DOHH2 (cell line): ENCODE results near the gene TOGARAM1.

Experiments
- H3F3A ChIP-seq: fragments of 200-600 bp; sonication (generic), shearing (Covaris generic); 2 replicates; pipeline ENCODE4 v1.6.0; 2016; ENCODE audit warnings: antibody characterized with exemption, mild to moderate bottlenecking; ENCODE audit not compliant: control insufficient read depth, insufficient read depth
- H3K27ac ChIP-seq: fragments of 200-600 bp; sonication (generic); 2 replicates; pipeline ENCODE4 v1.5.1; 2014; ENCODE audit warnings: low read depth, mild to moderate bottlenecking, low read length, moderate library complexity
- H3K27me3 ChIP-seq: fragments of 200-600 bp; sonication (generic); 2 replicates; pipeline ENCODE4 v1.6.1; 2014; ENCODE audit warnings: mild to moderate bottlenecking, low read length, mixed read lengths; ENCODE audit not compliant: control insufficient read depth
- H3K36me3 ChIP-seq: fragments of 200-600 bp; sonication (generic); 2 replicates; pipeline ENCODE4 v1.6.1; 2014; ENCODE audit warnings: mild to moderate bottlenecking, low read length, moderate library complexity, mixed read lengths; ENCODE audit not compliant: control insufficient read depth
- H3K4me1 ChIP-seq: fragments of 200-600 bp; sonication (generic); 2 replicates; pipeline ENCODE4 v1.6.1; 2014; ENCODE audit warnings: mild to moderate bottlenecking, low read length, mixed read lengths; ENCODE audit not compliant: control insufficient read depth
- H3K4me2 ChIP-seq: fragments of 200-600 bp; sonication (generic); 2 replicates; pipeline ENCODE4 v1.6.0; 2014; ENCODE audit warnings: mild to moderate bottlenecking, low read length, moderate library complexity
- H3K4me3 ChIP-seq: fragments of 200-600 bp; sonication (generic); 2 replicates; pipeline ENCODE4 v1.5.1; 2014; ENCODE audit warnings: mild to moderate bottlenecking, low read length, mixed read lengths
- H3K79me2 ChIP-seq: fragments of 200-600 bp; sonication (generic); 2 replicates; pipeline ENCODE4 v1.6.1; 2014; ENCODE audit warnings: mild to moderate bottlenecking, low read length, mixed read lengths; ENCODE audit not compliant: control insufficient read depth
- H3K9me2 ChIP-seq: fragments of 200-600 bp; sonication (generic); replicated peaks from 2 replicates; pipeline ENCODE4 v1.6.1; 2014; ENCODE audit warnings: mild to moderate bottlenecking, low read length, mixed read lengths; ENCODE audit not compliant: control insufficient read depth
- H3K9me3 ChIP-seq: fragments of 200-600 bp; sonication (generic); 2 replicates; pipeline ENCODE4 v1.6.1; 2014; ENCODE audit warnings: antibody characterized with exemption, low read length, mixed read lengths; ENCODE audit not compliant: control insufficient read depth, insufficient read depth
- H4K20me1 ChIP-seq: fragments of 200-600 bp; sonication (generic); 2 replicates; pipeline ENCODE4 v1.6.0; 2014; ENCODE audit warnings: low read depth, mild to moderate bottlenecking, antibody characterized with exemption, low read length, moderate library complexity; ENCODE audit not compliant: control insufficient read depth, insufficient read depth
- EZH2phosphoT487 ChIP-seq: fragments of 200-600 bp; sonication (generic); IDR thresholded peaks from 2 replicates; pipeline ENCODE4 v1.6.1; 2017; ENCODE audit warnings: borderline replicate concordance, mild to moderate bottlenecking, antibody characterized with exemption, low read length, moderate library complexity, mixed read lengths
- TF ChIP-seq, protein P1 (sequence below): fragments of 200-600 bp; sonication (generic); IDR thresholded peaks from one replicate; pipeline ENCODE4 v1.5.1; 2014; ENCODE audit warnings: antibody characterized with exemption, mild to moderate bottlenecking, low read depth, low read length; ENCODE audit not compliant: poor library complexity, severe bottlenecking

TOGARAM1 gene

GRCh38 chr14:45095143-45095542 is 133.2 kb downstream of the TOGARAM1 start:
- no peak overlapping the region for H3K4me3 ChIP-seq
- TF ChIP-seq EZH2phosphoT487 = no peak
- no peak overlapping the region for H3K27ac ChIP-seq
- H4K20me1 ChIP-seq = no peaks in the 10 kb centered on the region; the same call in 1 of the 2 replicates
- H3K9me2 ChIP-seq = no peaks in the 10 kb centered on the region
- H3F3A ChIP-seq = peaks cover 9% of the 10 kb centered on the region
- H3K79me2 ChIP-seq = peaks cover 84% of the 10 kb centered on the region
- H3K4me2 ChIP-seq = no peak overlapping the region
- no peaks in the 10 kb centered on the region for H3K27me3 ChIP-seq
- H3K4me1 ChIP-seq = peaks cover 6% of the 10 kb centered on the region
- H3K36me3 ChIP-seq = peaks cover 79% of the 10 kb centered on the region
- H3K9me3 ChIP-seq = no peaks in the 10 kb centered on the region

GRCh38 chr14:45096218-45096617 is 134.2 kb downstream of the TOGARAM1 start:
- Histone ChIP-seq H3K79me2 (peaks cover 74% of the 10 kb centered on the region), H3K27ac (no peak overlapping the region), H3K36me3 (peaks cover 81% of the 10 kb centered on the region), H3K4me1 (no peaks in the 10 kb centered on the region), H3K4me2 (no peak overlapping the region), H4K20me1 (no peaks in the 10 kb centered on the region; the same call in 1 of the 2 replicates), H3F3A (peaks cover 9% of the 10 kb centered on the region), H3K9me3 (no peaks in the 10 kb centered on the region), H3K4me3 (no peak overlapping the region), H3K27me3 (no peaks in the 10 kb centered on the region), H3K9me2 (no peaks in the 10 kb centered on the region)
- no peak for TF ChIP-seq EZH2phosphoT487
- TF ChIP-seq, protein P1, sequence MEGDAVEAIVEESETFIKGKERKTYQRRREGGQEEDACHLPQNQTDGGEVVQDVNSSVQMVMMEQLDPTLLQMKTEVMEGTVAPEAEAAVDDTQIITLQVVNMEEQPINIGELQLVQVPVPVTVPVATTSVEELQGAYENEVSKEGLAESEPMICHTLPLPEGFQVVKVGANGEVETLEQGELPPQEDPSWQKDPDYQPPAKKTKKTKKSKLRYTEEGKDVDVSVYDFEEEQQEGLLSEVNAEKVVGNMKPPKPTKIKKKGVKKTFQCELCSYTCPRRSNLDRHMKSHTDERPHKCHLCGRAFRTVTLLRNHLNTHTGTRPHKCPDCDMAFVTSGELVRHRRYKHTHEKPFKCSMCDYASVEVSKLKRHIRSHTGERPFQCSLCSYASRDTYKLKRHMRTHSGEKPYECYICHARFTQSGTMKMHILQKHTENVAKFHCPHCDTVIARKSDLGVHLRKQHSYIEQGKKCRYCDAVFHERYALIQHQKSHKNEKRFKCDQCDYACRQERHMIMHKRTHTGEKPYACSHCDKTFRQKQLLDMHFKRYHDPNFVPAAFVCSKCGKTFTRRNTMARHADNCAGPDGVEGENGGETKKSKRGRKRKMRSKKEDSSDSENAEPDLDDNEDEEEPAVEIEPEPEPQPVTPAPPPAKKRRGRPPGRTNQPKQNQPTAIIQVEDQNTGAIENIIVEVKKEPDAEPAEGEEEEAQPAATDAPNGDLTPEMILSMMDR = no peak

GRCh38 chr14:45103806-45104205 is 141.8 kb downstream of the TOGARAM1 start:
- Histone ChIP-seq H3K4me1 (no peaks in the 10 kb centered on the region), H3K9me3 (no peaks in the 10 kb centered on the region), H3K27ac (no peak overlapping the region), H3K4me2 (no peak overlapping the region), H3K36me3 (peaks cover 96% of the 10 kb centered on the region), H3K79me2 (peaks cover 20% of the 10 kb centered on the region), H3K4me3 (no peak overlapping the region), H3K9me2 (no peaks in the 10 kb centered on the region), H3K27me3 (no peaks in the 10 kb centered on the region), H4K20me1 (no peaks in the 10 kb centered on the region), H3F3A (peaks cover 3% of the 10 kb centered on the region; the same call in 1 of the 2 replicates)
- TF ChIP-seq, protein P1 = no peak
- TF ChIP-seq EZH2phosphoT487 = no peak

GRCh38 chr14:45104561-45104960 is 142.6 kb downstream of the TOGARAM1 start:
- Histone ChIP-seq H4K20me1 (no peaks in the 10 kb centered on the region), H3K4me1 (no peaks in the 10 kb centered on the region), H3F3A (peaks cover 5% of the 10 kb centered on the region), H3K9me3 (no peaks in the 10 kb centered on the region), H3K9me2 (no peaks in the 10 kb centered on the region), H3K36me3 (peaks cover 96% of the 10 kb centered on the region), H3K79me2 (peaks cover 15% of the 10 kb centered on the region), H3K27ac (no peak overlapping the region), H3K27me3 (no peaks in the 10 kb centered on the region), H3K4me2 (no peak overlapping the region), H3K4me3 (no peak overlapping the region)
- TF ChIP-seq, protein P1 = no peak
- TF ChIP-seq EZH2phosphoT487 = no peak
